H1 (cell line): ENCODE results near the gene UBE2F. TPM values are rescaled to one million over a fixed set of nuclear protein-coding genes. Genes with fewer than 3 reads are reported as not detected.

Experiments used
- CTCF ChIA-PET: fragments of 300-600 bp; sonication (Branson Sonifier 250); formaldehyde crosslinking; loops from one replicate; lab custom pipeline; 2021; ENCODE audit not compliant: partially characterized antibody; lab: Charles Lee
- POLR2A ChIA-PET: fragments of 300-600 bp; sonication (Branson Sonifier 250); formaldehyde crosslinking; loops from one replicate; lab custom pipeline; 2021; ENCODE audit warnings: inconsistent platforms; ENCODE audit not compliant: partially characterized antibody; lab: Charles Lee
- DNase-seq, 2 experiments: peaks; one replicate each; pipeline versions ENCODE4 v3.0.0 to v3.0.0-alpha.2; 2010 to 2022; ENCODE audit warnings: low spot score in 2 of 2, low read depth in 1 of 2, mixed read lengths in 1 of 2
- FAIRE-seq: peaks from 2 replicates; lab custom pipeline; 2011; peaks lifted over from hg19 to GRCh38; lab: Jason Lieb, UNC
- H2AFZ ChIP-seq: 2 replicates; pipeline ENCODE4 v1.8.1; 2012; ENCODE audit warnings: low read length, inconsistent platforms
- H2AK5ac ChIP-seq: 2 replicates; pipeline ENCODE4 v1.6.1; 2013; ENCODE audit warnings: low read depth, low read length
- H2BK120ac ChIP-seq: replicated peaks from 2 replicates; pipeline ENCODE3; 2013; ENCODE audit warnings: low read depth, low read length, inconsistent platforms
- H2BK12ac ChIP-seq: 2 replicates; pipeline ENCODE4 v1.6.1; 2013; ENCODE audit warnings: low read depth, low read length
- H2BK15ac ChIP-seq: 2 replicates; pipeline ENCODE4 v1.6.1; 2013; ENCODE audit warnings: low read length
- H2BK20ac ChIP-seq: 2 replicates; pipeline ENCODE4 v1.6.1; 2013; ENCODE audit warnings: low read length
- H2BK5ac ChIP-seq: 2 replicates; pipeline ENCODE4 v1.6.1; 2013; ENCODE audit warnings: low read depth, low read length
- H3K14ac ChIP-seq: 2 replicates; pipeline ENCODE4 v1.6.1; 2013; ENCODE audit warnings: inconsistent platforms; ENCODE audit not compliant: insufficient read length
- H3K18ac ChIP-seq: 2 replicates; pipeline ENCODE4 v1.6.1; 2013; ENCODE audit warnings: low read length; ENCODE audit errors: extremely low read depth
- H3K23ac ChIP-seq: 2 replicates; pipeline ENCODE4 v1.6.1; 2013; ENCODE audit warnings: inconsistent platforms; ENCODE audit not compliant: insufficient read length
- H3K23me2 ChIP-seq: 2 replicates; pipeline ENCODE4 v1.6.1; 2013; ENCODE audit warnings: low read depth, low read length
- H3K27ac ChIP-seq: 2 replicates; pipeline ENCODE4 v1.6.1; 2011; ENCODE audit warnings: low read depth, low read length, inconsistent platforms
- H3K27me3 ChIP-seq, 4 experiments: replicated peaks in 1 of 4; 1 replicate in 1 of 4; 2 replicates in 3 of 4; pipeline versions ENCODE4 v1.6.1 to v1.8.1; 2011 to 2013; ENCODE audit warnings: low read length in 3 of 4, mild to moderate bottlenecking in 3 of 4, inconsistent platforms in 2 of 4, mixed read lengths in 2 of 4, moderate library complexity in 1 of 4; ENCODE audit not compliant: control insufficient read depth in 3 of 4, insufficient read depth in 3 of 4; ENCODE audit errors: extremely low read depth in 1 of 4
- H3K36me3 ChIP-seq, 4 experiments: 2 replicates each; pipeline versions ENCODE4 v1.6.1 to v1.8.1; 2011 to 2013; ENCODE audit warnings: mild to moderate bottlenecking in 4 of 4, low read length in 3 of 4, moderate library complexity in 2 of 4, control low read depth in 1 of 4, inconsistent platforms in 1 of 4; ENCODE audit not compliant: insufficient read depth in 4 of 4, control insufficient read depth in 2 of 4
- H3K4ac ChIP-seq: replicated peaks from 2 replicates; pipeline ENCODE3; 2013; ENCODE audit warnings: low read length, low read depth, mixed read lengths, inconsistent platforms; ENCODE audit not compliant: insufficient read length
- H3K4me1 ChIP-seq, 4 experiments: replicated peaks in 1 of 4; 1 replicate in 1 of 4; 2 replicates in 3 of 4; pipeline versions ENCODE4 v1.6.1 to v1.8.1; 2011 to 2013; ENCODE audit warnings: low read length in 3 of 4, inconsistent platforms in 2 of 4, mixed read lengths in 1 of 4; ENCODE audit not compliant: insufficient read depth in 4 of 4, control insufficient read depth in 3 of 4
- H3K4me2 ChIP-seq, 2 experiments: 2 replicates each; pipeline versions ENCODE4 v1.6.1 to v1.8.1; 2011 to 2013; ENCODE audit warnings: low read depth in 2 of 2, low read length in 2 of 2, control low read depth in 1 of 2, inconsistent platforms in 1 of 2, mild to moderate bottlenecking in 1 of 2; ENCODE audit not compliant: insufficient read depth in 1 of 2
- H3K4me3 ChIP-seq, 4 experiments: fragments of 200-600, 300-600 bp in 1 of 4; sonication (generic), shearing (Covaris generic), sonication (Bioruptor Twin) in 1 of 4; 2 replicates each; pipeline versions ENCODE4 v1.5.1 to v1.8.1; 2011 to 2016; ENCODE audit warnings: low read length in 4 of 4, low read depth in 3 of 4, control low read depth in 2 of 4, inconsistent platforms in 2 of 4, mild to moderate bottlenecking in 2 of 4, mixed read lengths in 1 of 4, moderate library complexity in 1 of 4; ENCODE audit not compliant: insufficient read depth in 2 of 4; ENCODE audit errors: extremely low read depth in 1 of 4
- H3K56ac ChIP-seq: replicated peaks from 2 replicates; pipeline ENCODE3; 2013; ENCODE audit warnings: low read depth, mild to moderate bottlenecking, mixed read lengths, low read length, inconsistent platforms; ENCODE audit not compliant: insufficient read length
- H3K79me1 ChIP-seq: 2 replicates; pipeline ENCODE4 v1.6.1; 2013; ENCODE audit warnings: low read depth, low read length, control low read depth
- H3K79me2 ChIP-seq, 2 experiments: 2 replicates each; pipeline versions ENCODE4 v1.6.1 to v1.8.1; 2012 to 2013; ENCODE audit warnings: low read length in 2 of 2, mild to moderate bottlenecking in 2 of 2, inconsistent platforms in 1 of 2; ENCODE audit not compliant: insufficient read depth in 2 of 2, control insufficient read depth in 1 of 2
- H3K9ac ChIP-seq, 4 experiments: replicated peaks in 1 of 4; 1 replicate in 1 of 4; 2 replicates in 3 of 4; pipeline versions ENCODE4 v1.6.1 to v1.8.1; 2011 to 2013; ENCODE audit warnings: low read depth in 3 of 4, low read length in 3 of 4, control low read depth in 2 of 4, mild to moderate bottlenecking in 2 of 4, moderate library complexity in 2 of 4, inconsistent platforms in 1 of 4; ENCODE audit errors: extremely low read depth in 1 of 4
- H3K9me3 ChIP-seq, 2 experiments: 2 replicates each; pipeline versions ENCODE4 v1.6.1 to v1.8.1; 2012 to 2013; ENCODE audit warnings: mild to moderate bottlenecking in 2 of 2, moderate library complexity in 2 of 2, control low read depth in 1 of 2, inconsistent platforms in 1 of 2, low read depth in 1 of 2, low read length in 1 of 2, mixed read lengths in 1 of 2; ENCODE audit not compliant: insufficient read depth in 2 of 2
- H4K20me1 ChIP-seq, 2 experiments: replicated peaks in 1 of 2; 2 replicates each; pipeline versions ENCODE3 to v1.8.1; 2011 to 2013; ENCODE audit warnings: inconsistent platforms in 2 of 2, low read length in 2 of 2, mild to moderate bottlenecking in 1 of 2; ENCODE audit not compliant: insufficient read depth in 2 of 2, control insufficient read depth in 1 of 2
- H4K5ac ChIP-seq: 2 replicates; pipeline ENCODE4 v1.6.1; 2013; ENCODE audit warnings: low read length, low read depth, mixed read lengths, inconsistent platforms; ENCODE audit not compliant: insufficient read length
- H4K8ac ChIP-seq: 2 replicates; pipeline ENCODE4 v1.8.0; 2013; ENCODE audit warnings: mild to moderate bottlenecking, moderate library complexity, low read length, inconsistent platforms; ENCODE audit not compliant: insufficient read depth; ENCODE audit errors: extremely low read depth
- H4K91ac ChIP-seq: replicated peaks from 2 replicates; pipeline ENCODE3; 2013; ENCODE audit warnings: low read length, mixed read lengths, inconsistent platforms; ENCODE audit not compliant: insufficient read length
- CEBPB ChIP-seq: IDR thresholded peaks from 2 replicates; pipeline ENCODE4 v1.6.1; 2012; ENCODE audit warnings: low read depth, low read length
- CTBP2 ChIP-seq: IDR thresholded peaks from 2 replicates; pipeline ENCODE4 v1.7.0; 2011; ENCODE audit warnings: borderline replicate concordance, mild to moderate bottlenecking, moderate library complexity, mixed read lengths, low read length; ENCODE audit not compliant: insufficient read depth, insufficient read length
- EP300 ChIP-seq, 2 experiments: IDR thresholded peaks; 1 replicate in 1 of 2; 2 replicates in 1 of 2; pipeline ENCODE4 v1.6.1; 2011 to 2012; ENCODE audit warnings: low read depth in 2 of 2, low read length in 2 of 2, mild to moderate bottlenecking in 2 of 2, borderline replicate concordance in 1 of 2, inconsistent platforms in 1 of 2, moderate library complexity in 1 of 2
- KDM1A ChIP-seq: fragments of 200-600, 300-600 bp; sonication (generic); IDR thresholded peaks from 2 replicates; pipeline ENCODE4 v1.7.1; 2016; ENCODE audit warnings: mild to moderate bottlenecking, low read length, borderline replicate concordance
- KDM5A ChIP-seq: fragments of 200-600 bp; IDR thresholded peaks from 2 replicates; pipeline ENCODE4 v1.7.1; 2012; ENCODE audit warnings: mild to moderate bottlenecking, low read length, inconsistent platforms, mixed read lengths
- MAFK ChIP-seq: IDR thresholded peaks from 2 replicates; pipeline ENCODE4 v1.6.1; 2012; ENCODE audit warnings: low read depth, mild to moderate bottlenecking, improper control_type of control experiment, low read length
- POLR2A ChIP-seq, 2 experiments: IDR thresholded peaks; 1 replicate in 1 of 2; 2 replicates in 1 of 2; pipeline ENCODE4 v1.6.1; 2011; ENCODE audit warnings: low read depth in 2 of 2, low read length in 2 of 2, mild to moderate bottlenecking in 2 of 2; ENCODE audit errors: control extremely low read depth in 1 of 2
- RXRA ChIP-seq: IDR thresholded peaks from 2 replicates; pipeline ENCODE4 v1.6.1; 2011; ENCODE audit warnings: low read depth, mild to moderate bottlenecking, low read length, moderate library complexity; ENCODE audit not compliant: insufficient read depth
- TAF1 ChIP-seq: IDR thresholded peaks from 2 replicates; pipeline ENCODE4 v1.6.1; 2011; ENCODE audit warnings: mild to moderate bottlenecking, low read depth, low read length
- TEAD4 ChIP-seq: IDR thresholded peaks from 2 replicates; pipeline ENCODE4 v1.6.1; 2012; ENCODE audit warnings: low read depth, low read length, inconsistent platforms, mixed read lengths
- YY1 ChIP-seq: IDR thresholded peaks from 2 replicates; pipeline ENCODE4 v1.6.1; 2011; ENCODE audit warnings: low read depth, mild to moderate bottlenecking, low read length
- ZNF274 ChIP-seq: IDR thresholded peaks from 2 replicates; pipeline ENCODE4 v1.7.0; 2012; ENCODE audit warnings: low read length, borderline replicate concordance; ENCODE audit errors: extremely low read depth
- polyA plus RNA-seq, 7 experiments: library from polyadenylated mRNA; depleted of rRNA in 3 of 7; stranded (reverse) in 5 of 7; unstranded in 2 of 7; fragments of >200 nt in 5 of 7; fragments of 200-250 nt in 2 of 7; gene quantifications; 1 replicate in 5 of 7; 2 replicates in 1 of 7; 4 replicates in 1 of 7; pipeline versions ENCODE4 v1.2.1 to v1.2.3, GENCODE V29; 2011 to 2013; ENCODE audit warnings: missing spikeins in 2 of 7, mixed read lengths in 2 of 7
- total RNA-seq: library from RNA; stranded (reverse); fragmentation: NEBNext Ultra II Directional; extraction: Animal tissue kit (Norgen Biotek cat#: 25700); gene quantifications from 2 replicates; pipeline ENCODE4 v1.2.1, GENCODE V29; 2021

UBE2F gene
- total and polyA plus RNA-seq, 2 of the 8 experiments (the other 6 are each of a cell fraction or from before 2014, with no cell fraction given) = 43.3 to 59.8 TPM

DNA sequence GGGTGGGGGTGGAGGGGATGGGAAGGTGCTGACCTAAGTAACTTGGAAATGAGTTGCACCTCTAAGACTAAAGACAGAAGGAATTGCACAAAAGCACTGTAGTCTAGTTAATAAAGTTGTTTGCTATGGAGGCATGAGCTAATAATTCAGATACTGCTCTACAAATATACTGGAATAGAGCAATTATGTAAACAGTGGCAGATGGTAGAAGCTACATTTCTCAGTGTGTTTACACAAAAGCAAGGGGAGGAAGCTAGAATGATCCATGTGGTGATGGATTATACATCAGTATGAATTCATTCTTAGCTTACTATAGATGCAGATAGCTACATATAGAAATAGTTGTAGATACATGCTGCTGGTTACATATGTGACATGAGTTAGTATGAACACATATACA lies 27.6 kb upstream of the UBE2F start:
- H3K27me3 ChIP-seq = no peaks in the 10 kb centered on the region
- H3K9me3 ChIP-seq = peaks cover 3 to 6% of the 10 kb centered on the region in 2 experiments; a peak in 2 of 4 replicates
- FAIRE-seq = no peak
- no peak overlapping the region for H3K4me3 ChIP-seq
- H3K79me2 ChIP-seq = no peaks in the 10 kb centered on the region
- H4K91ac ChIP-seq = peak overlapping the region; percentile 6
- H3K79me1 ChIP-seq = no peaks in the 10 kb centered on the region
- no peak overlapping the region for H3K23ac ChIP-seq
- no peak overlapping the region for H4K5ac ChIP-seq
- no peak overlapping the region for H2BK15ac ChIP-seq
- no peak overlapping the region for H3K56ac ChIP-seq
- no peak overlapping the region for H3K14ac ChIP-seq
- no peaks in the 10 kb centered on the region for H3K36me3 ChIP-seq
- no peak overlapping the region for H3K27ac ChIP-seq
- no peak overlapping the region for H3K4ac ChIP-seq
- H2BK120ac ChIP-seq = peak overlapping the region; percentile 90
- ChIA-PET POLR2A (no interaction called here), CTCF (interaction anchor here (1.0 kb wide), 1 partner anchor 15 kb away, joined by 3 read pairs; no protein-coding TSS in a partner anchor)
- no peak overlapping the region for H3K9ac ChIP-seq
- H4K8ac ChIP-seq = no peak overlapping the region
- 0 out of 2 replicates have a peak overlapping the region, but pooled peaks have one; percentile 10 for H2AFZ ChIP-seq
- H3K18ac ChIP-seq = no peak overlapping the region
- H3K4me1 ChIP-seq = no peaks in the 10 kb centered on the region; a peak in 1 of 7 replicates
- H2BK12ac ChIP-seq = no peak overlapping the region
- DNase-seq = no peak
- peak overlapping the region; percentile 82; the same call in 1 of the 2 replicates for H2BK5ac ChIP-seq
- 0 out of 2 replicates have a peak overlapping the region, but pooled peaks have one; percentile 41 for H2BK20ac ChIP-seq
- H4K20me1 ChIP-seq = no peaks in the 10 kb centered on the region
- H3K23me2 ChIP-seq = peaks cover 2% of the 10 kb centered on the region; the same call in 1 of the 2 replicates
- no peak overlapping the region for H2AK5ac ChIP-seq
- H3K4me2 ChIP-seq = no peak overlapping the region; a peak in 1 of 4 replicates
- TF ChIP-seq RXRA (no peak), KDM5A (no peak), KDM1A (no peak), POLR2A (IDR thresholded peaks at IDR 0.05; ENCODE audit: control extremely low read depth in 1 of 2, low read depth in 2 of 2, low read length in 2 of 2) (no peak), MAFK (no peak), CEBPB (no peak), TAF1 (no peak), TEAD4 (no peak), ZNF274 (no peak), EP300 (IDR thresholded peaks at IDR 0.05; ENCODE audit: borderline replicate concordance in 1 of 2, low read depth in 2 of 2, low read length in 2 of 2) (no peak), YY1 (no peak), CTBP2 (no peak)
